Aorta (tissue), 5 donors: ENCODE results near the gene CAVIN2. TPM values are rescaled to one million over a fixed set of nuclear protein-coding genes. Genes with fewer than 3 reads are reported as not detected.
"Not testable (repeated sequence)": the region's sequence is repeated elsewhere in the genome, so short reads cannot be mapped to it uniquely, and the experiment has no call there.

Experiments used
- ATAC-seq: fragments of 200-7000 bp; cut with Tn5 transposase; one replicate; pipeline ENCODE4 v1.9.1; 2022; ENCODE audit warnings: moderate library complexity; ENCODE audit not compliant: low FRiP score
- DNase-seq, 2 donors: peaks; one replicate each; pipeline ENCODE4 v3.0.0-alpha.2; 2020
- H3K27ac ChIP-seq, 2 donors: one replicate each; pipeline ENCODE4 v1.5.1; 2013; ENCODE audit warnings: low read length in 2 of 2, mild to moderate bottlenecking in 2 of 2, moderate library complexity in 2 of 2, control low read depth in 1 of 2, inconsistent platforms in 1 of 2, low read depth in 1 of 2
- H3K27me3 ChIP-seq, 2 donors: one replicate each; pipeline ENCODE4 v1.6.1; 2013; ENCODE audit warnings: control low read depth in 1 of 2, low read length in 1 of 2, mild to moderate bottlenecking in 1 of 2, moderate library complexity in 1 of 2; ENCODE audit not compliant: insufficient read depth in 2 of 2, control insufficient read depth in 1 of 2
- H3K36me3 ChIP-seq, 2 donors: one replicate each; pipeline ENCODE4 v1.6.1; 2013; ENCODE audit warnings: control low read depth in 1 of 2, low read length in 1 of 2, mild to moderate bottlenecking in 1 of 2; ENCODE audit not compliant: insufficient read depth in 2 of 2, control insufficient read depth in 1 of 2
- H3K4me1 ChIP-seq, 2 donors: one replicate each; pipeline ENCODE4 v1.6.1; 2013; ENCODE audit warnings: low read length in 2 of 2, control low read depth in 1 of 2, mild to moderate bottlenecking in 1 of 2, moderate library complexity in 1 of 2; ENCODE audit not compliant: insufficient read depth in 2 of 2, control insufficient read depth in 1 of 2
- H3K4me3 ChIP-seq, 2 donors: one replicate each; pipeline ENCODE4 v1.5.1; 2013; ENCODE audit warnings: low read length in 2 of 2, control low read depth in 1 of 2, mild to moderate bottlenecking in 1 of 2
- H3K9me3 ChIP-seq: one replicate; pipeline ENCODE4 v1.6.1; 2013; ENCODE audit warnings: mild to moderate bottlenecking, low read length; ENCODE audit not compliant: control insufficient read depth
- WGBS, 2 donors: extraction: QIAGEN DNeasy Blood & Tissue Kit; methylation state at CpG; one replicate each; pipeline ENCODE4 v1.1.7; 2013; 5-methylcytosine and 5-hydroxymethylcytosine counted together
- intact Hi-C, 2 donors: fragments of 100-400 bp; cut with DNase I; formaldehyde crosslinking; loops; one replicate each; pipeline versions ENCODE4 v1.14.2 to v1.15.0; 2022
- polyA plus RNA-seq, 2 donors: library from polyadenylated mRNA; stranded (reverse); fragments of 200-250 nt; gene quantifications; one replicate each; pipeline ENCODE4 v1.2.3, GENCODE V29; 2013
- total RNA-seq, 2 donors: library from RNA; stranded (reverse); fragmentation: NEBNext Ultra II Directional; extraction: Animal tissue kit (Norgen Biotek cat#: 25700); gene quantifications; one replicate each; pipeline ENCODE4 v1.2.1, GENCODE V29; 2021
- donor health status: healthy with polysubstance abuse.
- donor health status: Bipolar disorder and iron deficiency.
- donor health status: DM: no; HTN: no; CAD: no.
- donor health status: DM: no; HTN: no; CAD: no.
- donor health status: DM: yes; HTN: yes; CAD: no.

Gene CAVIN2
- total and polyA plus RNA-seq, 4 donors: 3.0 to 37.8 (median 14.5) TPM

DNA sequence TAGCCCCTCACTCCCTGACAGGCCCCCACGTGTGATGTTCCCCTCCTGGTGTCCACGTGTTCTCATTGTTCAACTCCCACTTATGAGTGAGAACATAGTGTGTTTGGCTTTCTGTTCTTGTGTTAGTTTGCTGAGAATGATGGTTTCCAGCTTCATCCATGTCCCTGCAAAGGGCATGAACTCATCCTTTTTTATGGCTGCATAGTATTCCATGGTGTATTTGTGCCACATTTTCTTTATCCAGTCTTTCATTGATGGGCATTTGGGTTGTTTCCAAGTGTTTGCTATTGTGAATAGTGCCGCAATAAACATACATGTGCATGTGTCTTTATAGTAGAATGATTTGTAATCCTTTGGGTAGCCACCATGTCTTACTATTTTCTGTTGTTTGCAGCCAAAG lies 61.2 kb downstream of the CAVIN2 start:
- H3K4me1 ChIP-seq, ATAC-seq, H3K27ac ChIP-seq, H3K4me3 ChIP-seq, intact Hi-C loops, H3K36me3 ChIP-seq, H3K27me3 ChIP-seq, H3K9me3 ChIP-seq, DNase-seq: not testable (repeated sequence)
- WGBS, 2 donors: 96 to 99% methylated on average over 3 of the region's 3 CpGs

Other genes with a start within 250 kb of the CAVIN2 start
- gene NABP1, start 169.0 kb downstream of the CAVIN2 start, total RNA-seq: 10 to 100 TPM; 71.8 to 74.4 TPM
- gene NABP1, start 169.0 kb downstream of the CAVIN2 start, polyA plus RNA-seq: 1 to 10 TPM; 5.7 to 6.0 TPM